Fibroblast of skin of abdomen (primary cell): ENCODE results near the gene CCNY.

ENCODE experiments used
- DNase-seq: peaks from one replicate; pipeline ENCODE4 v3.0.0-alpha.2; 2013

Gene CCNY

GRCh38 chr10:35567951-35568350, 231.6 kb downstream of the CCNY start:
- DNase-seq = no peak

DNA sequence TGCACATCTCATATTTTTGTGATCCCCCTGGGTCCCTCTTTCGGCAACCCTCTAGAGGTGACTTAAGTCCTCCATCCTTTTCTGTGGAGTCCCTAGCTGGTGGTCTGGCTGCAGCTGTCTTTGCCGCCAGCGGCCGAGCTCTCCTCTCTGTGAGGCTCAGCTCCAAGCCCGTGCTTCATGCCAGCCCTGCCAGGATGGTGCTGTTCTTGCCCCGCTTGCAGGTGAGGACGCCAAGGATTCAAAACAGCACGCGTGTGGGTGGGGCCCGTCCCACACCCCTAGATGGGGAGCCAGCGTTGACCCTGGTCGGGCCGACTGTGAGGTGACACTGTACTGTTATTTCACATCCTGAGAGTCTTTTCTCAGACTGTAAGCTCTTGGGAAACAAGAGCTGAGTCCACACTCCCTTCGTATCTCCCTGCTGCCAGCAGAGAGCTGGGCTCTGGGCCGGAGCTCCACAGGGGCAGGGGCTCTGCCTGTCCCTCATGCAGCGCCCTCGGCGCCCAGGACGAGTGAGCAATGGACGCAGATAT, 232.2 kb downstream of the CCNY start:
- DNase-seq = no peak

- DNase-seq = no peak
These were observed 232.9 kb downstream of the CCNY start for GRCh38 chr10:35569111-35569707.

GRCh38 chr10:35569836-35570235, 233.5 kb downstream of the CCNY start:
- DNase-seq = no peak

DNA sequence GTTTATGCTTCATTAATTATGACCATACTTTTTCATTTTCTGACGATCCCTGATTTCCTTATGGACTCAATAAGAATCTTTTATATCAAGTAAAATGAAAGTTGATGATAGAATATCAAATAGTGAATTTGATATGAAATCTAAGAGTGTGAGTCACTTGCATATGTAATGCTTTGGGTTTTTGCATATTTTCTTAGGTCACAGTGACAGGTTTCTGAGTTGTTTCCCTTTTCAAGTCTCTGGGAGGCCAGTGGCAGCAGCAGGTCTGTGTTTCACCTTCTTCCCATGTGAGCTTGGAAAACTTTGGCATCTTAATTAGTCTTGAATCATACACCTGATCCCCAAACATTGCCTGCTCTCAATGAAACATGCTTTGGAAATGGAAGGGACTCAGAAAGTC, 234.1 kb downstream of the CCNY start:
- DNase-seq = no peak

DNA sequence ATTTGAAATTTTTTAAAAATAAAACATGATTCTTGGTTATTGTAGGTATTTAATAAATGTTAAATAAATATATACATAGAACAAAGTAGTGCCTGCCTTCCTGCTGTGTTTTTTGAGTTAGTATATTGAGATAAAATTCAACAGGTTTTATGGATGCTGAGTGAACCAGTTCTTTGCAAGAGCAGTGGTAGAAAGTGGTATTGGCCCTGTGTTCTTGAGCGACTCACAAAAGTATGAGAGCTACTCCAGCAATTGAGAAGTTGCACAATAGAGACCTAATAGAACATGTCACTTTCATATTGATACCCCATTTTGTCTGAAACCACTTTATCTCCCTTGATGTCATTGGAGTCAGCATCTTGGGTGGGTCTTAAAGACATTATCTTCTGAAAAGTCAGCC, 236.3 kb downstream of the CCNY start:
- no peak for DNase-seq

GRCh38 chr10:35573796-35574195, 237.5 kb downstream of the CCNY start:
- no peak for DNase-seq

- DNase-seq = peak; percentile 83
These were observed 238.6 kb downstream of the CCNY start for GRCh38 chr10:35574924-35575352.

GRCh38 chr10:35575640-35576039, 239.3 kb downstream of the CCNY start:
- DNase-seq = no peak

- no peak for DNase-seq
These were observed 240.4 kb downstream of the CCNY start for GRCh38 chr10:35576730-35577129.

- DNase-seq = peak; percentile 24
These were observed 241.8 kb downstream of the CCNY start for GRCh38 chr10:35577926-35578617.

DNA sequence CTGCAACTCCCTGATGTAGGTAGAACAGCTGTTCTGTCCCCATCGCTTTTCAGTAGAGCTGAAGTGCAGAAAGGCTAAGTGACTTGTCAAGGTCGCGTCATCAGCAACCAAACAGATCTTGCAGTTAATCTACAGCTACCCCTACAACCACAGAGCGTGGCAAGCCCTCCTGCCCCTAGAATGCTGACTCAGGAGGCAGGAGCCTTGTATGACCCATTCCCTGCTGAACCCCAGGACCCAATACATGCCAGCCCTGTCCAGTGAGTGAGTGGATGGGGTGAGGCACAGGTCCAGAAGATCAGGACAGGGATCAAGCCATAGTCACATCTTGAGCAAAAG, 242.3 kb downstream of the CCNY start:
- no peak for DNase-seq

- no peak for DNase-seq
These were observed 242.8 kb downstream of the CCNY start for GRCh38 chr10:35579116-35579515.

- DNase-seq = no peak
These were observed 243.6 kb downstream of the CCNY start for GRCh38 chr10:35579726-35580422.

DNA sequence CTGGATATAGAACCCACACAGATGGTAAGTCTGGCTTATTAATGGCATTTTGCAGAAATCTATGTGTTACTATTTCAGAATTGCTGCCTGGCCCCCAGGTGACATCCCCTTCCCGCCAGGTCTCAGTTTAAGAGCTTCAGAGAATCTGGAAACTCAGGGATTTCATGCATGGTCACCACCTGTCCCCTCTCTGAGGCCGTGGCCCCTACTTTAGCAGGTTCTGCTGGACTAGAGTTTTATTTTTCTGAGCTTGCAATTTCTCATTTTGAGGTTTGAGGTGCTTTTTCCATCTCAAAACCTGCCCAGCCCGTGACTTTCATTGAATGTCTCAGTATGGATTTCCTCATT, 244.1 kb downstream of the CCNY start:
- no peak for DNase-seq

DNA sequence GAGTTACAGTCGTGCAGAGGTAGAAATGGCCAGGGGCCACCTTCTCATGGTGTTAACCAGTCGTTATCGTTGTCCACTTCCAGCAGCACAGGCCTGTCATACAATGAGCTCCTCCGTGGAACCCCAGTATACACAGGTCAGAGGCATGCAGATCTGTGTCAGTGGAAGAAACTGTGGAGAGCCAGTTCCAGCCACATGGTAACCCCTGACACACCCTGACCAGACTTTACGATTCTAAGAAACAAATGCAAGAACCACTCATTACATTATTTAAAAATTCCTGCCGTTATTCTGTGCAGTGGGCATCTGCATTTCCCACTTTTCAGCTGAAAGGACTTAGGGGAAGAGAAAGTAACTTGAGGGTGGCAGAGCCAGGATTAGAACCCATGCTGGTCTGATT, 245.3 kb downstream of the CCNY start:
- DNase-seq = no peak

- no peak for DNase-seq
These were observed 248.6 kb downstream of the CCNY start for GRCh38 chr10:35584946-35585345.

- no peak for DNase-seq
These were observed 249.0 kb downstream of the CCNY start for GRCh38 chr10:35585356-35585755.

DNA sequence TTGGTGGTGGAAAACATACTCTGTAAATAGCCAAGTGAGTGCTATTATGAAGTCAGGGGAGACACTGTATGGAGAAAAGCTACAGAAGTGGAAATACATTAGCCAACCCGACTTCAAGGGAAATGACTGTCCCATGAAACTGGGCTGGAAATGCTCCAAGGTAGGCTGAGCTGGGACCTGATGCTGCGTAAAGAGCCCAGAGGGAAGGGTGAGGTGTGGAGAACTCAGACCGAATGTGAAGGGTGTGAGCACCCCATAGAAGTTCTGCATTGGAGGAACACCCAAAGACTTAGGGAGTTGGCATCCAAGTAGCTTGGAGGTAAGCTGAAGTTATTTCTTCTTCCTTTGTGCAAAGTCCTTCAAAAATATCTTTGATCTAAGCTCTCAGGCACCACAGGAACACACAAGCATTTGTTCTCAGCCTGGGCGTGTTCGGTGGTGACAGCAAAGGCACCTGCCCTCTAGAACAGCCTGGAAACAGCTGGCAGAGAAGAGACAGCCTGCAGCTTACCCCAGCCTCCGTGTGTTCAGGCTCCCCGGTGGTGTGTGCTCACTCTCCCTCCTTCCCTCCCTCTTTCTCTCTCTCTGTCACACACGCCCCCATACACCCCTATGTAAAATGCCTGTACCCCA, 249.7 kb downstream of the CCNY start:
- no peak for DNase-seq

- no peak for DNase-seq
These were observed 252.5 kb downstream of the CCNY start for GRCh38 chr10:35588836-35589235.

DNA sequence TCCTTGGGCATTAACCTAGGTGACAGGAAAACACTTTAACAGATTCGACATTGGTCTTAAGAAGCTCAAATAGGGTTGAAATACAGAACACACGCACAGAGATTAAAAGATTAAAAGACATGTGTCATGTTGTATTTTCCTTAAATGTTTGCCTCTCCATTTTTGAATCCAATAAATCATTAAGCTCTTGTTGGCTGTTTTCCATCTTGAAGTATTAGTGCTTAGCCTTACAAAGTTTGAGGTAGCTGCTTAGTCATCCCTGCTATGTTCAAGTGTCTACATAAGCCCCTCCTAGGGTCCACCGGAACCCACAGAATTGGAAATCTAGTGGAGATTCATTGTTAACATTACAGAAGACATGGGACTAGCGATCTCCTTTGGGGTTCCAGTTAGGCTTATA, 256.1 kb downstream of the CCNY start:
- no peak for DNase-seq

GRCh38 chr10:35594115-35595079, 258.1 kb downstream of the CCNY start:
- no peak for DNase-seq
